Hepatocyte (in vitro differentiated cells): ENCODE results near the gene SOS2.

Experiments used
- EZH2 ChIP-seq: fragments of 200-600 bp; sonication (generic); IDR thresholded peaks from 2 replicates; pipeline ENCODE4 v1.6.1; 2016; ENCODE audit warnings: antibody characterized with exemption, mild to moderate bottlenecking, borderline replicate concordance
- EZH2phosphoT487 ChIP-seq: fragments of 200-600 bp; sonication (generic); IDR thresholded peaks from one replicate; pipeline ENCODE4 v1.6.1; 2018; ENCODE audit warnings: antibody characterized with exemption, mild to moderate bottlenecking, low read depth, moderate library complexity; ENCODE audit not compliant: unreplicated experiment, severe bottlenecking
- TF ChIP-seq, protein P1 (sequence below): fragments of 200-600 bp; sonication (generic); IDR thresholded peaks from 2 replicates; pipeline ENCODE4 v1.5.1; 2016; ENCODE audit warnings: antibody characterized with exemption, mild to moderate bottlenecking; ENCODE audit not compliant: poor library complexity

DNA sequence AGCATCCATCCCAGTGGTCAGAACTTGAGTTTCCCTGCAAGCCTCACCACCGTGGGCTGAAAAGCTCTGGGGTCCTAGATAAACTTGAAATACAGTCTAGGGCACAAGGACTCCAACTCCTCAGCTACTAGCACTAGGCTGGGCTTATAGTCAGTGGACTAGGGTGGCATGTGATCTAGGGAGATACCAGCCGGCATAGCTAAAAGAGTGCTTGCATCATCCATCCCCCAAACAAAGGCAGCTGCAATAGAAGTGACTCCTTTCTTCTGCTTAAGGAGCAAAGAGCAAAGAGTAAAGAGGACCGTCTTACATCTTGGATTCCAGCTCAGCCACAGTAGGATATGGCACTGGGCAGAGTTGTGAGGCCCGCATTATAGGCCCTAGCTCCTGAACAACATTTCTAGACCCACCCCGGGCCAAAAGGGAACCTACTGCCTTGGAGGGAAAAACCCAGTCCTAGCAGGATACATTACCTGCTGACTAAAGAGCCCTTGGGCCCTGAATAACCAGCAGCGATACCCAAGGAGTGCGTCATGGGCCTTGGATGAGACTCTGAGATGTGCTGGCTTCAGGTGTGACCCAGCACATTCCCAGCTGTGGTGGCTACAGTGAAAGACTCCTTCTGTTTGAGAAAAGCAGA lies 17.9 kb upstream of the SOS2 start:
- TF ChIP-seq, protein P1, sequence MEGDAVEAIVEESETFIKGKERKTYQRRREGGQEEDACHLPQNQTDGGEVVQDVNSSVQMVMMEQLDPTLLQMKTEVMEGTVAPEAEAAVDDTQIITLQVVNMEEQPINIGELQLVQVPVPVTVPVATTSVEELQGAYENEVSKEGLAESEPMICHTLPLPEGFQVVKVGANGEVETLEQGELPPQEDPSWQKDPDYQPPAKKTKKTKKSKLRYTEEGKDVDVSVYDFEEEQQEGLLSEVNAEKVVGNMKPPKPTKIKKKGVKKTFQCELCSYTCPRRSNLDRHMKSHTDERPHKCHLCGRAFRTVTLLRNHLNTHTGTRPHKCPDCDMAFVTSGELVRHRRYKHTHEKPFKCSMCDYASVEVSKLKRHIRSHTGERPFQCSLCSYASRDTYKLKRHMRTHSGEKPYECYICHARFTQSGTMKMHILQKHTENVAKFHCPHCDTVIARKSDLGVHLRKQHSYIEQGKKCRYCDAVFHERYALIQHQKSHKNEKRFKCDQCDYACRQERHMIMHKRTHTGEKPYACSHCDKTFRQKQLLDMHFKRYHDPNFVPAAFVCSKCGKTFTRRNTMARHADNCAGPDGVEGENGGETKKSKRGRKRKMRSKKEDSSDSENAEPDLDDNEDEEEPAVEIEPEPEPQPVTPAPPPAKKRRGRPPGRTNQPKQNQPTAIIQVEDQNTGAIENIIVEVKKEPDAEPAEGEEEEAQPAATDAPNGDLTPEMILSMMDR = no peak
- TF ChIP-seq EZH2phosphoT487 (no peak), EZH2 (no peak)
